GM23338 (cell line): ENCODE measurements around the gene P3R3URF. TPM values are rescaled to one million over a fixed set of nuclear protein-coding genes. Genes with fewer than 3 reads are reported as not detected.

Source experiments
- ATAC-seq: fragments of 200-7000 bp; cut with Tn5 transposase; 3 replicates; pipeline ENCODE4 v1.9.1; 2020
- DNase-seq: peaks from one replicate; pipeline ENCODE4 v3.0.0-alpha.2; 2015; ENCODE audit warnings: low spot score
- H2AFZ ChIP-seq: fragments of 200-600 bp; sonication (generic); 2 replicates; pipeline ENCODE4 v1.8.0; 2016; ENCODE audit warnings: antibody characterized with exemption, mild to moderate bottlenecking, moderate library complexity
- H3F3A ChIP-seq: fragments of 200-600 bp; sonication (generic); replicated peaks from 2 replicates; pipeline ENCODE4 v1.8.0; 2017; ENCODE audit warnings: antibody characterized with exemption, mixed run types, low read depth
- H3K27ac ChIP-seq: fragments of 200-600 bp; sonication (generic); 2 replicates; pipeline ENCODE4 v1.6.1; 2016; ENCODE audit warnings: low read depth
- H3K27me3 ChIP-seq: fragments of 200-600 bp; sonication (generic); 2 replicates; pipeline ENCODE4 v1.8.0; 2016; ENCODE audit warnings: mild to moderate bottlenecking, mixed run types, moderate library complexity; ENCODE audit not compliant: insufficient read depth
- H3K36me3 ChIP-seq: fragments of 200-600 bp; sonication (generic); 2 replicates; pipeline ENCODE4 v1.8.0; 2016; ENCODE audit warnings: mild to moderate bottlenecking; ENCODE audit not compliant: insufficient read depth
- H3K4me1 ChIP-seq: fragments of 200-600 bp; sonication (generic); 2 replicates; pipeline ENCODE4 v1.8.0; 2016; ENCODE audit warnings: mild to moderate bottlenecking, moderate library complexity; ENCODE audit not compliant: insufficient read depth
- H3K4me2 ChIP-seq: fragments of 200-600 bp; sonication (generic); 2 replicates; pipeline ENCODE4 v1.7.1; 2017; ENCODE audit warnings: mixed run types
- H3K4me3 ChIP-seq: fragments of 200-600 bp; sonication (generic); 2 replicates; pipeline ENCODE4 v1.6.1; 2016; ENCODE audit warnings: mixed run types
- H3K79me2 ChIP-seq: fragments of 200-600 bp; sonication (generic); replicated peaks from 2 replicates; pipeline ENCODE4 v1.8.0; 2017; ENCODE audit warnings: mild to moderate bottlenecking; ENCODE audit not compliant: insufficient read depth
- H3K9me2 ChIP-seq: fragments of 200-600 bp; sonication (generic); 2 replicates; pipeline ENCODE4 v1.8.0; 2017; ENCODE audit not compliant: insufficient read depth
- H4K20me1 ChIP-seq: fragments of 200-600 bp; sonication (generic); replicated peaks from 2 replicates; pipeline ENCODE4 v1.8.0; 2017; ENCODE audit warnings: mild to moderate bottlenecking; ENCODE audit not compliant: insufficient read depth
- H3K27ac Mint-ChIP-seq: 2 replicates; pipeline ENCODE4 v1.8.0; 2020; ENCODE audit warnings: inconsistent platforms, mild to moderate bottlenecking, moderate library complexity, mixed read lengths
- H3K27me3 Mint-ChIP-seq: 3 replicates; pipeline ENCODE4 v1.8.0; 2022; ENCODE audit warnings: low read depth, mild to moderate bottlenecking, moderate library complexity, mixed read lengths, inconsistent platforms; ENCODE audit not compliant: insufficient read depth, poor library complexity
- H3K36me3 Mint-ChIP-seq: 3 replicates; pipeline ENCODE4 v1.8.0; 2021; ENCODE audit warnings: low read depth, mild to moderate bottlenecking, inconsistent platforms, moderate library complexity, mixed read lengths
- H3K4me1 Mint-ChIP-seq: 3 replicates; pipeline ENCODE4 v1.8.0; 2020; ENCODE audit warnings: mild to moderate bottlenecking, inconsistent platforms, mixed read lengths
- H3K4me3 Mint-ChIP-seq: 3 replicates; pipeline ENCODE4 v1.8.0; 2021; ENCODE audit warnings: moderate library complexity, mild to moderate bottlenecking, inconsistent platforms, mixed read lengths
- H3K9me3 Mint-ChIP-seq: 3 replicates; pipeline ENCODE4 v1.8.0; 2020; ENCODE audit warnings: moderate library complexity, mild to moderate bottlenecking, inconsistent platforms, mixed read lengths
- CREB1 ChIP-seq: fragments of 250-450 bp; sonication (Bioruptor Pico); IDR thresholded peaks from 2 replicates; pipeline ENCODE4 v1.5.0; 2020; ENCODE audit warnings: low read depth, mild to moderate bottlenecking, moderate library complexity
- CTCF ChIP-seq, 2 experiments: fragments of 200-600 bp in 1 of 2; sonication (generic) in 1 of 2; conservative IDR thresholded peaks; 2 replicates each; pipeline versions ENCODE4 v1.5.1 to v1.6.1; 2016 to 2017; ENCODE audit warnings: antibody characterized with exemption in 2 of 2, low read depth in 2 of 2, mild to moderate bottlenecking in 2 of 2, moderate library complexity in 1 of 2
- ETS1 ChIP-seq: IDR thresholded peaks from 2 replicates; pipeline ENCODE4 v1.6.1; 2016; ENCODE audit warnings: antibody characterized with exemption
- EZH2 ChIP-seq: fragments of 200-600 bp; sonication (generic); IDR thresholded peaks from one replicate; pipeline ENCODE4 v1.8.0; 2017; ENCODE audit warnings: antibody characterized with exemption, mild to moderate bottlenecking, low read depth; ENCODE audit not compliant: unreplicated experiment
- EZH2phosphoT487 ChIP-seq: fragments of 200-600 bp; sonication (generic); IDR thresholded peaks from one replicate; pipeline ENCODE4 v1.8.1; 2018; ENCODE audit warnings: antibody characterized with exemption; ENCODE audit not compliant: unreplicated experiment
- JUNB ChIP-seq: IDR thresholded peaks from one replicate; pipeline ENCODE4 v1.6.1; 2016; ENCODE audit warnings: antibody characterized with exemption; ENCODE audit not compliant: unreplicated experiment
- NANOG ChIP-seq: IDR thresholded peaks from 2 replicates; pipeline ENCODE4 v1.6.1; 2016; ENCODE audit warnings: antibody characterized with exemption, borderline replicate concordance
- POLR2AphosphoS5 ChIP-seq: IDR thresholded peaks from 2 replicates; pipeline ENCODE4 v1.6.1; 2016; ENCODE audit warnings: antibody characterized with exemption, low read depth
- STAT1 ChIP-seq: IDR thresholded peaks from one replicate; pipeline ENCODE4 v1.6.1; 2016; ENCODE audit warnings: antibody characterized with exemption; ENCODE audit not compliant: unreplicated experiment
- ZNF114 ChIP-seq: fragments of 250-450 bp; sonication (Bioruptor Pico); IDR thresholded peaks from 2 replicates; pipeline ENCODE4 v1.5.0; 2020; ENCODE audit warnings: mild to moderate bottlenecking, moderate library complexity
- ZNF331 ChIP-seq: fragments of 250-450 bp; sonication (Bioruptor Pico); IDR thresholded peaks from 2 replicates; pipeline ENCODE4 v1.5.0; 2020; ENCODE audit warnings: low read depth, mild to moderate bottlenecking, moderate library complexity
- ZNF462 ChIP-seq: fragments of 250-450 bp; sonication (Bioruptor Pico); IDR thresholded peaks from 2 replicates; pipeline ENCODE4 v1.5.0; 2020; ENCODE audit warnings: mild to moderate bottlenecking, moderate library complexity
- polyA plus RNA-seq: library from polyadenylated mRNA; unstranded; fragments of >200 nt; fragmentation: Nextera tagmentation; extraction: Ambion mirVana; gene quantifications from 2 replicates; pipeline ENCODE4 v1.2.1, GENCODE V29; 2016
- total RNA-seq: library from RNA; depleted of rRNA; stranded (reverse); fragments of >200 nt; shearing (Covaris generic); gene quantifications from 2 replicates; pipeline ENCODE4 v1.2.3, GENCODE V29; 2014
- TF ChIP-seq, protein P1 (sequence below): IDR thresholded peaks from one replicate; pipeline ENCODE4 v1.6.1; 2018; ENCODE audit warnings: antibody characterized with exemption; ENCODE audit not compliant: unreplicated experiment

P3R3URF gene
- total and polyA plus RNA-seq, 2 experiments from 2014 or later, result not detected

GRCh38 chr1:46191033-46191701 lies 14.9 kb upstream of the P3R3URF start:
- Histone ChIP-seq H3K4me1 (no peaks in the 10 kb centered on the region), H3K36me3 (no peaks in the 10 kb centered on the region; the same call in 1 of the 2 replicates), H3K9me2 (no peaks in the 10 kb centered on the region), H3K27me3 (no peaks in the 10 kb centered on the region), H3F3A (no peaks in the 10 kb centered on the region), H3K4me3 (no peak overlapping the region), H3K79me2 (no peaks in the 10 kb centered on the region), H4K20me1 (no peaks in the 10 kb centered on the region; the same call in 1 of the 2 replicates), H3K27ac (no peak overlapping the region), H3K4me2 (no peak overlapping the region), H2AFZ (no peak overlapping the region)
- no peak for ATAC-seq
- Mint-ChIP-seq H3K9me3 (no peaks in the 10 kb centered on the region), H3K27me3 (peaks cover 6% of the 10 kb centered on the region), H3K27ac (no peak overlapping the region), H3K4me1 (no peaks in the 10 kb centered on the region), H3K4me3 (no peak overlapping the region), H3K36me3 (peaks cover 27% of the 10 kb centered on the region)
- TF ChIP-seq, protein P1, sequence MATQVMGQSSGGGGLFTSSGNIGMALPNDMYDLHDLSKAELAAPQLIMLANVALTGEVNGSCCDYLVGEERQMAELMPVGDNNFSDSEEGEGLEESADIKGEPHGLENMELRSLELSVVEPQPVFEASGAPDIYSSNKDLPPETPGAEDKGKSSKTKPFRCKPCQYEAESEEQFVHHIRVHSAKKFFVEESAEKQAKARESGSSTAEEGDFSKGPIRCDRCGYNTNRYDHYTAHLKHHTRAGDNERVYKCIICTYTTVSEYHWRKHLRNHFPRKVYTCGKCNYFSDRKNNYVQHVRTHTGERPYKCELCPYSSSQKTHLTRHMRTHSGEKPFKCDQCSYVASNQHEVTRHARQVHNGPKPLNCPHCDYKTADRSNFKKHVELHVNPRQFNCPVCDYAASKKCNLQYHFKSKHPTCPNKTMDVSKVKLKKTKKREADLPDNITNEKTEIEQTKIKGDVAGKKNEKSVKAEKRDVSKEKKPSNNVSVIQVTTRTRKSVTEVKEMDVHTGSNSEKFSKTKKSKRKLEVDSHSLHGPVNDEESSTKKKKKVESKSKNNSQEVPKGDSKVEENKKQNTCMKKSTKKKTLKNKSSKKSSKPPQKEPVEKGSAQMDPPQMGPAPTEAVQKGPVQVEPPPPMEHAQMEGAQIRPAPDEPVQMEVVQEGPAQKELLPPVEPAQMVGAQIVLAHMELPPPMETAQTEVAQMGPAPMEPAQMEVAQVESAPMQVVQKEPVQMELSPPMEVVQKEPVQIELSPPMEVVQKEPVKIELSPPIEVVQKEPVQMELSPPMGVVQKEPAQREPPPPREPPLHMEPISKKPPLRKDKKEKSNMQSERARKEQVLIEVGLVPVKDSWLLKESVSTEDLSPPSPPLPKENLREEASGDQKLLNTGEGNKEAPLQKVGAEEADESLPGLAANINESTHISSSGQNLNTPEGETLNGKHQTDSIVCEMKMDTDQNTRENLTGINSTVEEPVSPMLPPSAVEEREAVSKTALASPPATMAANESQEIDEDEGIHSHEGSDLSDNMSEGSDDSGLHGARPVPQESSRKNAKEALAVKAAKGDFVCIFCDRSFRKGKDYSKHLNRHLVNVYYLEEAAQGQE, result no peak
- TF ChIP-seq NANOG (no peak), POLR2AphosphoS5 (no peak), CTCF (conservative IDR thresholded peaks at IDR 0.05; ENCODE audit: low read depth in 2 of 2) (no peak), CREB1 (no peak), ZNF331 (no peak), EZH2 (no peak), ZNF462 (no peak), EZH2phosphoT487 (no peak), ETS1 (no peak), JUNB (no peak), ZNF114 (no peak), STAT1 (no peak)
- DNase-seq, result no peak
